Hepatic stellate cell (primary cell): ENCODE measurements around the gene ERGIC1.

ENCODE experiments used
- DNase-seq: peaks from one replicate; pipeline ENCODE4 v3.0.0; 2011; ENCODE audit warnings: low spot score

The ERGIC1 gene

GRCh38 chr5:172921906-172922305, 87.9 kb downstream of the ERGIC1 start:
- DNase-seq, result no peak

- DNase-seq, result no peak
Observed at GRCh38 chr5:172923539-172923938, 89.5 kb downstream of the ERGIC1 start.

- DNase-seq, result no peak
Observed at GRCh38 chr5:172925336-172925948, 91.4 kb downstream of the ERGIC1 start.

GRCh38 chr5:172926008-172926523, 92.0 kb downstream of the ERGIC1 start:
- no peak for DNase-seq

GRCh38 chr5:172926796-172927195, 92.7 kb downstream of the ERGIC1 start:
- no peak for DNase-seq

GRCh38 chr5:172929371-172929838, 95.4 kb downstream of the ERGIC1 start:
- DNase-seq, result peak; percentile 71

- DNase-seq, result peak; percentile 88
Observed at GRCh38 chr5:172931001-172931536, 97.0 kb downstream of the ERGIC1 start.

GRCh38 chr5:172932313-172933017, 98.4 kb downstream of the ERGIC1 start:
- peak; percentile 68 for DNase-seq

- DNase-seq, result no peak
Observed at GRCh38 chr5:172933238-172933637, 99.2 kb downstream of the ERGIC1 start.

- DNase-seq, result no peak
Observed at GRCh38 chr5:172935096-172935495, 101.0 kb downstream of the ERGIC1 start.

GRCh38 chr5:172936401-172936800, 102.3 kb downstream of the ERGIC1 start:
- no peak for DNase-seq

GRCh38 chr5:172939071-172939470, 105.0 kb downstream of the ERGIC1 start:
- DNase-seq, result no peak

GRCh38 chr5:172939611-172940267, 105.7 kb downstream of the ERGIC1 start:
- DNase-seq, result no peak

- no peak for DNase-seq
Observed at GRCh38 chr5:172940268-172941066, 106.4 kb downstream of the ERGIC1 start.

GRCh38 chr5:172941067-172941516, 107.0 kb downstream of the ERGIC1 start:
- no peak for DNase-seq

- no peak for DNase-seq
Observed at GRCh38 chr5:172942556-172942955, 108.5 kb downstream of the ERGIC1 start.

- DNase-seq, result peak; percentile 89
Observed at GRCh38 chr5:172943283-172943841, 109.3 kb downstream of the ERGIC1 start.

GRCh38 chr5:172943906-172944305, 109.9 kb downstream of the ERGIC1 start:
- DNase-seq, result no peak

GRCh38 chr5:172944741-172945140, 110.7 kb downstream of the ERGIC1 start:
- no peak for DNase-seq

- no peak for DNase-seq
Observed at GRCh38 chr5:172945151-172945550, 111.1 kb downstream of the ERGIC1 start.

GRCh38 chr5:172946146-172946545, 112.1 kb downstream of the ERGIC1 start:
- DNase-seq, result no peak
